GM04503 (cell line): ENCODE data around the gene PRLR.

ENCODE experiments used
- DNase-seq: peaks from one replicate; pipeline ENCODE4 v3.0.0-alpha.2; 2012; ENCODE audit warnings: low read depth

The PRLR gene

GRCh38 chr5:35233601-35234000, 3.3 kb upstream of the PRLR start:
- DNase-seq = no peak

- DNase-seq = no peak
These were observed 2.8 kb upstream of the PRLR start for GRCh38 chr5:35233121-35233520.

- DNase-seq = no peak
These were observed 1.8 kb upstream of the PRLR start for GRCh38 chr5:35232124-35232523.

GRCh38 chr5:35229076-35230037, 930 bp downstream of the PRLR start:
- DNase-seq = no peak

GRCh38 chr5:35228310-35228709, 2.0 kb downstream of the PRLR start:
- no peak for DNase-seq

GRCh38 chr5:35227720-35228119, 2.6 kb downstream of the PRLR start:
- no peak for DNase-seq

GRCh38 chr5:35223787-35224395, 6.4 kb downstream of the PRLR start:
- no peak for DNase-seq

GRCh38 chr5:35220967-35221366, 9.3 kb downstream of the PRLR start:
- no peak for DNase-seq

- DNase-seq = no peak
These were observed 11.3 kb downstream of the PRLR start for GRCh38 chr5:35218981-35219380.

- DNase-seq = no peak
These were observed 16.2 kb downstream of the PRLR start for GRCh38 chr5:35214051-35214450.

GRCh38 chr5:35213608-35214007, 16.7 kb downstream of the PRLR start:
- DNase-seq = no peak

- DNase-seq = no peak
These were observed 17.9 kb downstream of the PRLR start for GRCh38 chr5:35212122-35212982.

- no peak for DNase-seq
These were observed 20.4 kb downstream of the PRLR start for GRCh38 chr5:35209862-35210261.

GRCh38 chr5:35205606-35206005, 24.7 kb downstream of the PRLR start:
- DNase-seq = no peak

GRCh38 chr5:35205186-35205585, 25.1 kb downstream of the PRLR start:
- DNase-seq = no peak

- no peak for DNase-seq
These were observed 26.9 kb downstream of the PRLR start for GRCh38 chr5:35203403-35203802.

- peak; percentile 23 for DNase-seq
These were observed 27.8 kb downstream of the PRLR start for GRCh38 chr5:35202319-35203111.

- DNase-seq = no peak
These were observed 29.0 kb downstream of the PRLR start for GRCh38 chr5:35201291-35201690.

GRCh38 chr5:35199886-35200285, 30.4 kb downstream of the PRLR start:
- no peak for DNase-seq

- DNase-seq = peak; percentile 35
These were observed 31.6 kb downstream of the PRLR start for GRCh38 chr5:35198686-35199085.

- DNase-seq = peak; percentile 41
These were observed 32.2 kb downstream of the PRLR start for GRCh38 chr5:35198075-35198474.

GRCh38 chr5:35197351-35197750, 32.9 kb downstream of the PRLR start:
- no peak for DNase-seq
